Measurements from ENCODE around the gene SEMA3D.

GRCh38 chr7:85023916-85024315 lies 162.9 kb downstream of the SEMA3D start:
- no peak for TF ChIP-seq CTCF (IDR thresholded peaks at IDR 0.05; ENCODE audit: low read depth, low read length)
- TF ChIP-seq MAX (IDR thresholded peaks at IDR 0.05; ENCODE audit: low read depth, low read length): no peak
- no peak for TF ChIP-seq POLR2A (IDR thresholded peaks at IDR 0.05; ENCODE audit: extremely low read depth, insufficient read length)
- TF ChIP-seq MYC (IDR thresholded peaks at IDR 0.05; ENCODE audit: low read depth, low read length): no peak
